Measurements from ENCODE around the gene ZDHHC17.

The ZDHHC17 gene

GRCh38 chr12:76836633-76837032 is 72.7 kb downstream of the ZDHHC17 start:
- DNase-seq, result no peak

GRCh38 chr12:76847260-76847659 is 83.3 kb downstream of the ZDHHC17 start:
- DNase-seq, result no peak

DNA sequence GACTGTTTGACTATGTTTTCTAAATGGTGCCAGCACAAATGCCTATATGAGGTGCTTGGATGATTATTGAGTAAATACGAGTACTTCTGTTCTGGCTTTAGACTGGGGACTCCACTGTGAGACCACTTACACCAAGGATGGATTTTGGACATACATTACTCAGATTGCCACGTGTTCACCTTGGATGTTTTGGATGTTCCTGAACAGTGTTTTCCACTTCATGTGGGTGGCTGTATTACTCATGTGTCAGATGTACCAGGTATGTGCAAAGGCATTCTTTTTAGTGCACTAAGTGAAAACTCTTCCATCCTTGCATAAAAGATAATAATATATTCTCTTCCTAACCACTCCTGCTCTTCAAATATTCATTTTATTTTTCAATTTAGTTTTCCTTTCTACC is 84.2 kb downstream of the ZDHHC17 start:
- DNase-seq, result no peak

GRCh38 chr12:76852106-76852505 is 88.2 kb downstream of the ZDHHC17 start:
- DNase-seq, result no peak

DNA sequence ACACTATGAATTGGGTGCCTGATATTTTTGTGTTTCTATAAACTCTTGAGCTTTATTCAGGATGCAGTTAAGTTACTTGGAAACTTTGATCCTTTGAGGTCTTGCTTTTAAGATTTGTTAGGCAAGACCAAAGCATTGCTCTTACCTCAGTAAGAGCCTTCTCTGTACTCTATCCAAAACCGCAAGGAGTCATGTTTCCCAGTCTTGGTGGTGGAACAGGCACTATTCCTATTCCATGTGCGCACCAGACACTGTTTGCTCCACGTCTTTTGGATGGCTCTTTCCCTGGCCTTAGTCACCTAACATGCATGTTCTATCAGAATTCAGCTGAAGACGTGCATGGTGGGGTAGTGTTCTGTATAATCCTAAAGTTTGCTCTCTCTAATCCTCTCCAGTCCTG is 91.4 kb downstream of the ZDHHC17 start:
- no peak for DNase-seq

- no peak for DNase-seq
Observed at GRCh38 chr12:76856018-76856644, 92.2 kb downstream of the ZDHHC17 start.

GRCh38 chr12:76859611-76860010 is 95.7 kb downstream of the ZDHHC17 start:
- no peak for DNase-seq

- DNase-seq, result no peak
Observed at GRCh38 chr12:76860256-76860655, 96.3 kb downstream of the ZDHHC17 start.

DNA sequence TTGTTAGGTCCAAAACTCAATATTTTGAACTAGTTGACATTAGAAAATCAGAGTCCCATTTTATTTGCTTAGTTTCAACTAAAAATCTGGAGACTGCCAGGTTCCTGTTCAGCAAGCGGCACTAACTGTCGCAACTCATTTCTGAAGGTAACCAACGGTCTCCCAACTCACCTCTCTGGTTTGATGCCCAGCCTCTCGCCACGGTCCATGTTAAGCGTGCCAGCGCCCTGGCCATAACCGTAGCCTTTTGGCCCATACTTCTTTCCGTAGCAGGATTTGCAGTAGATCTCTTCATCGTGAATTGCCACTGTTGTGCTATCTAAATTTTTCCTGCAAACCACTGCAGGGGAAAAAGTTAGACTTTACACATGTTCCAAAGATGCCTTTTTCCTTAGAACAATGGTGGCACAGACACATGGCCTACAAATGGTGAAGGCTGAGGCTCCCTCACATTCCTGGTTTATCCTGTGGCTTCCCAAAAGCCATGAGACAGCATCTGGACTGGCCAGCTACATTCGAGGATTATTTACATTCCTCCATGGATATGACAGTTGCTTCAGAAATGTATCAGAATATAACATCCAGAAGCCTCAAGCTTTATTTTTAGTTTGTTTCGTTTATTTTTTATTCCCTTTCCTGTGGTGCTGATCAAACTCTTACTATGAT is 99.2 kb downstream of the ZDHHC17 start:
- no peak for DNase-seq

DNA sequence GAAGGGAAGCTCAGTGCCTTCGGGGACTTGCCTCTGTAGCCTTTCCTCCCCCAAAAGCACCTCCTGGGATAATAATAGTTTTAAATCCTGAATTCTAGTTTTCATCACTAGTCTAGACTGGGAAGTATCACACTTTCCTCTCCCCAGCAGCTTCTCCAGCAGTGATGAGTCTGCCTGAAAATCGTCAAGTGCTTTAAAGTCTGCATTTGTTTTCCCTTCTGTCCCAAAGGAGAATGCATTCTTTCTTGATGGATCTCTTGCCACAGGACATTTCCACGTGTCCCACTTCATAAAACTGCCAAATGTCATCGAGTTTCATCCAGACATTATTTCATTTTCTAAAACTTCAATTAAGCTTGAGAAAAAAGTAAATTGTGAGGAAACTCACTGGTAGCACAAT is 99.9 kb downstream of the ZDHHC17 start:
- no peak for DNase-seq

DNA sequence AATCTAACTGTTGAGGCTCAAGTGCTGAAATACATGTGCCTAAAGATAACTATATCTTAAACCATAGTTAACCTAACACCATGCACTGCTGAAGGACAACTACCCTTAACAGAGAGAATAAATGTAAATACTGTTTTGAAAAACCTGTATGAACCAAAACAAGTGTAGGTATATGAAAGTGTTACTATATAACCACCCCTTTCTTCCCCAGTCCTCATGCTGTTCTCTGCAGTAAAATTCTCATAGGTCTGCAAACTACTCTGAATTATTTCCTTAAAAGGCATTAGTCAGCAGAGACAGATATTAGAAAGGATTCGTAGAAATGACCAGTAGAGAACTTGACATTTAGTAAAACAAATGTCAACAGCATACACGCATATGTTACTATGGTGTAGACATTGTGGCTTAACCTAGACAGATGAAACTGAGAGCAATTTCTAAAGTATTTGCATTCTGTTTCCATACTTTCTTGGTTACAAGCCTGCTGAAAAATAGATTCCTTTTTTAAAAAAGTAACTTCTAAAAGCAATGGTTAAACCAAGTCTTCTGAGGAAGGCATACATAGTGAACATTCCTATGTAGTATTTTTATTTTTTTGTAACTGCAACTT is 101.0 kb downstream of the ZDHHC17 start:
- DNase-seq, result no peak

- DNase-seq, result no peak
Observed at GRCh38 chr12:76866151-76866567, 102.2 kb downstream of the ZDHHC17 start.

DNA sequence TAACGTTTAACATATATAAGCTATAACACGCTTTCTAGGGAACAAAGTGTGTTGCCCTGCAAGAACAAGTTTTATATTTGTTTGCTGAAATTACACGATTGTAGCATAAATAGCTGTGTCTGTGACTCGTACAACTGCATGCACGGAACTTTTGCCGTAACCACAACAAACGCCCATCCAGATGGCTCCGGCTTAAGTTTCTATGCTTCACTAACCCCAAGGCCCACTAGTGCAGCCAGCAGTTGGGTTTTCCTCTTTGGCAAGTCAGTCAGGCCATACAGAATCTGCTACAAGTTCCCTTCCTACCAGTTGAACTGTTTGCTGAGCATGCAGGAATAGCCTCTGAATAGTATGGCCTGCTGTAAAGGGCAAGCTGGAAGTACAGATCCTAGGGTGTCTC is 102.8 kb downstream of the ZDHHC17 start:
- peak; percentile 88 for DNase-seq

GRCh38 chr12:76871082-76871481 is 107.2 kb downstream of the ZDHHC17 start:
- DNase-seq, result no peak

GRCh38 chr12:76871742-76872141 is 107.8 kb downstream of the ZDHHC17 start:
- peak; percentile 47 for DNase-seq

- no peak for DNase-seq
Observed at GRCh38 chr12:76872415-76872814, 108.5 kb downstream of the ZDHHC17 start.

DNA sequence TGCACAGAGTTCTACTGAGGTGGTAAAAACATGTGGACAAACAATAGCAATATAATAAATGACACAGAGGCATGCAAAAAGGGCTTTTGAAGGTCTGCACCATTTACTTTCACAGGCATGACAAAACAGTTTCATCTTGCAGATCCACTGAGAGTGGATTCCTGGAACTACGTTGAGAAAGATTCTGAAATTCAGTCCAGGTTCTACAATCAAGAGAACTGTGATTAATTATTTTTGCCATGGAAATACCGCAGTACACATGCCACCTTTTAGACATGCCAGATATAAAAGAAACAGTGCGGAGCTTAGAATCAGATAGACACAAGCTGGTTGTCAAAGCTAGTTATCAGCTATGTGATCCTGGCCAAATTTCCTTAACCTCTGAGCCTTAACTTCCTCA is 110.1 kb downstream of the ZDHHC17 start:
- no peak for DNase-seq

DNA sequence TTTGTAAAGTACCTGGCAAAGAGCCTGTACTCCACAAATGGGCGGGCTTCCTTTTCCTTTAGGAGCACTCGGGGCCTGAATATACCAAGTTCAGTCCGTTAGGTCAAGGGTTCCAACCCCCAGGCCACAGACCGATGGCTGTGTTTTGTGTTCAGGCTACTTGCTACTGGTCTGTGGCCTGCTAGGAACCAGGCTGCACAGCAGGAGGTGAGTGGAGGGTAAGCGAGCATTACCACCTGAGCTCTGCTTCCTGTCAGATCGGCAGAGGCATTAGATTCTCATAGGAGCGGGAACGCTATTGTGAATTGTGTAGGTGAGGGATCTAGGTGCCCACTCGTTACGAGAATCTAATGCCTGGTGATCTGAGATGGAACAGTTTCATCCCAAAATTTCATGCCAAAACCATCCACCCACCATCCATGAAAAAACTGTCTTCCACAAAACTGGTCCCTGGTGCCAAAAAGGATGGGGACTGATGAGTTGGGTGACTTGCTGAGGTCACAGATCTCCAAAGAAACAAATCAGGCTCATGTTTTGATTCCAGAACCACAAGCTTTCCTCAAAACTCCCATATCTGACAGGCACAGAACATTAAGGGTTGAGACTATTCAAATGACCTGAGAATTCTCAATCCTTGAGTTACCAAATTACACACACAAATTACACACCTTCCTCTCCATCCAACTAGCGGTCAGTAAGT is 110.7 kb downstream of the ZDHHC17 start:
- no peak for DNase-seq

GRCh38 chr12:76876696-76877229 is 112.8 kb downstream of the ZDHHC17 start:
- no peak for DNase-seq

DNA sequence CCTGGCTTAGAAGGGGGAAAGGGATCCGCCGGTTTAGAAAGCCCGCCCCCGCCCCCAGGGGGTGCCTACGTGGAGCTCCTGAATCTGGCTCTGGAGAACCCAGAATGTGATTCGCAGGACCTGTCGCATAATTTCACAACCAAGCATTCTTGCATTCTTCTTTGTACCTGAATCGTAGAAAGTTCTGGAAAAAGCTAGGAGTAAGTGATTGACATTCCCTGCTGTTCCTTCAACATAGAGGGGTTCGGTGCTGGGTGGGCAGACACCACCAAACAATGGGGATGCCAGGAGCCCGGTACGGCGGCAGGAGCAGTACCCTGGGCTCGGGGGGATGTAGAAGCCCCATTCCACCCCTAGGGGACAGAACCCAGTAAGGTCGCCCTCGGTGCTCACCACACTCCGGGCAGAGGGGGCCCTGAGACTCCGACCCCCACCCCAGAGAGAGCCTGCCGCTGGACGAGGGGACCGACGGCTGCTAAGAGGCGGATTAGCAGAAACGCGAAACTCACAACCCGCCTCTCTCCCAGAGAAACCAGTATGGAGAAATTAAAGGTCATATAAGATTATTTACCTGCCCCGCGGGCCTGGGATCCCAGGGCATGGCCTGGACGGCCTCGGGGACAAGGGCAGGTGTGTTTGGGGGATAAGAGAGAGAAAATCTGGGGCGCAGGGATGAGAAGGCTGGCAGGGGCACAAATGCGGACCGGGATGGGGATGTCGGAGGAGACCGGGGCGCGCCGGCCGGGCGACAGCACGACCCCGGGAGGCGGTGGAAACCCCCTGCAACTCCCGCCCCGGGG is 114.4 kb downstream of the ZDHHC17 start:
- peak; percentile 71 for DNase-seq

GRCh38 chr12:76878899-76879709 is 115.2 kb downstream of the ZDHHC17 start, which contains the start of gene CSRP2:
Gene CSRP2 (minus strand): TSS chr12:76879019. CDS start chr12:76866260, 12,759 bp downstream.
- peak; percentile 95 for DNase-seq

All from right hindlimb (tissue), 1 donor.